NCI-H2081 (cell line): Measurements from ENCODE around the gene DOCK11.

Experiments
- DNase-seq, 2 experiments: peaks; one replicate each; lab custom pipeline; 2025; lab: John Stamatoyannopoulos, UW

Gene DOCK11

DNA sequence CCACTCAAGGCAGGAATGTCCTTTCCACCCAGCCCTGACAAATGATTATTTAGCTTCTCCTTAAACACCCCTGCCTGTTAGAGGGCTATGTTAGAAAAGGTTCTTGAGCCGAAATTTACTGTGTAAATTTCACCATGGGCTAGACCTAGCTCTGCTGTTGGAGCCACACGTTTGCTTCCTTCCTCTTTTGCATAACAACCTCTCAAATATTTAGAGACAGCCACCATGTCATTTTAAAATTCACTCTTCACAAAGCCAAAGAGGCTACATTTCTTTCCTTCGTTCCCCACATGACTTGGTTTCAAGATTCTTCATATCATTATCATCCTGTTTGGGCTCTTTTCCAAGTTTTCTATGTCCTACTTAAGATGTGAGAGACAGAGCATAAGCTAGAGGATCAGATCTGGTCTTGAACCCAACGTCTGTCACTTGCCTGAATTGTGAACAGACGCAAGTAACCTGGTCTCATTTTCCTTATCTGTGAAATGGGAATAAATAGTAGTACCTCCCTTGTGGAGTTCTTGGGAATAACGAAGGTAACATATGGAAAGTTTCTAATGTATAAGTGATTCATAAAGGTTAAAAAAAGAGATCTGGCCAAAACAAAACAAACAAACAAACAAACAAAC, 6.7 kb downstream of the DOCK11 start:
- no peak for DNase-seq

DNA sequence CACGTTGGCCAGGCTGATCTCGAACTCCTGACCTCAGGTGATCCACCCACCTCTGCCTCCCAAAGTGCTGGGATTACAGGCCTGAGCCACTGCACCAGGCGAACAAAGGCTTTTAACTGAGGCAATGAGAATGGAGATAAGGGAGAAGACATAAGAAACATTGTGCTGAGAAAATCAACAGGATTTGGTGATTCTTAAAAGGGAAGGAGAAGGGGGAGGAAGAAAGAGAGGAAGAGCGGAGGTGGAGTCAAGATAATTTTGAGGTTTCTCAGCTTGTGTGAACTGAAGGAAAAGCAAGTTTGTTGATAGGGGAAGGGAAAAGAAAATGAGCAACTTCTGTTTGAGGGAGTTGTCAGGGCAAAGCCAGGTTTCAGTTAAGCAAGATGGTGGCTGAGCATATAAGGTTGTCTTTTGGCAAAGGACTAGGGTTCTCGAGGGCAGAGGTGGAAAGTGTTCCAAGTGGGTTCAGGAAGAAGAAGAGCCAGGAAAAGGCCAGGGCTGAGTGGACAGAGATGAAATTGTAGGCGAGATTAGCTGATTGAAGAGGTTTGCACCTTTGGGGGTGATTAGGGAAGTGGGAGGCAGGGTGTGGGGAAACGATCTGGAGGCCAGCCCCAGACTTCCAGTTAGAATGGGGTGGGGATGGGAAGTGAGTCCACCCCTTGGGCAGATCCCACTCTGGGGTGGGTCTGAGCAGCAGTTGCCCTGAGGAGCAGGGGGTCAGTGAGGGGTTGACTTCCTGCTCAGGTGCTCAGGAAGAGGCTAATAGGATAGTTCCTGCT, 7.8 kb downstream of the DOCK11 start:
- DNase-seq, result no peak

DNA sequence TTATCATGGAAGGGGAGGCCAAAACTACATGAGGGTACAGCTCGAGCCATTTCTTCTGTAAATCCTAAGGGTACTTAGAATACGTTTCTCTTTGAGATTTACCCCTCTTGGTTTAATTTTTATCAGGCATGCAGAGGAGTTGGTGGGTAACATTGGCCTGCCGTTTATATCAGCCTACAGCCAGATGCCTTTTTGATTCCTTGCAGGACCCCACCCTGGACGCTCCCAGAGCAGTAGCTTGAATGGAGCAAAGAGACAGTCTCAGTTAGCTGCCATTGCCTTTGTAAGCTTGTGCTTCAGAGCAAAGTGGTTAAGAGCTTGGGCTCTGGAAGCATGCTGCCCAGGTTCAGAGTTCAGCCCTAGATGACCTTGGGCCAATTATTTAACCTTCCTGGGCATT, 9.0 kb downstream of the DOCK11 start:
- DNase-seq, result no peak

- DNase-seq, result no peak
These were observed 11.3 kb downstream of the DOCK11 start for GRCh38 chrX:118506805-118507480.

GRCh38 chrX:118507766-118508165, 12.2 kb downstream of the DOCK11 start:
- no peak for DNase-seq

DNA sequence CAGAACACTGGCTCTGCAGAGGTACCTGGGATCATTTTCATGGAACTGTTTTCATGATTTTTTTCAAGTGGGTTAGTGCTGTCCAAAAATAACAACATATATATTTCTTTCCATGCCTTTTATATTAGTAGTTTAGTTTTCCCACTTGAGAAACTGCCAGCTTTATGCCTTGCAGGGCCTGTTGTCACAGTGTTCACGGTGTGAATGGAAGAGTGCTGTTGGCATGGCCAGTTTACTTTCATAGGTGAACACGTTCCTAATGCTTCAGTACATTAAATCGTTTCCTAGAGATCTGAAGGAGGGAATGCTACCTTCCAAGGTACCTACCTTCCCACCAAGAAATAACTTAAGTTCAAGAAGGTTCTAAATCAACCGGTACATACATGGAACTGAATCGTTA, 12.6 kb downstream of the DOCK11 start:
- DNase-seq, result no peak

DNA sequence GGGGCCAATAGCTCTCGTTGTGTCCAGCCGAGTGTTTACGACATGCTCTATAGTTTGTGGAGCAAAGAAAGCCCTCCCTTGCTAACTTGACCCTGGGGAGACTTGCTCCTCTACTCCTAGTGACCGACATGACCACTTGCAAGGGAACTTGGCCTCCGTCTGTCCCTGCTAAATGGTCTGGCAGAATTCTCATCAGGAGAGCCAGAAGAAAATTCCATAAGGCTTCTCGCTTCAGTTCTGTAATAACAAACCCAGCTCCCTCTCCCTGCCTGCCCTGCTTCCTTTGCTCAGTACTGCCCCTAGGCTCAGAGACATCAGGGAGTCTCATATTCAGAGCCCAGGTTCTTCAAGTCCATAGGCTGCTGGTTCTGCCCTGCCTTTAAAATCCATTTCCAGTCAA, 13.0 kb downstream of the DOCK11 start:
- DNase-seq, result no peak

- no peak for DNase-seq
These were observed 14.5 kb downstream of the DOCK11 start for GRCh38 chrX:118510111-118510510.

DNA sequence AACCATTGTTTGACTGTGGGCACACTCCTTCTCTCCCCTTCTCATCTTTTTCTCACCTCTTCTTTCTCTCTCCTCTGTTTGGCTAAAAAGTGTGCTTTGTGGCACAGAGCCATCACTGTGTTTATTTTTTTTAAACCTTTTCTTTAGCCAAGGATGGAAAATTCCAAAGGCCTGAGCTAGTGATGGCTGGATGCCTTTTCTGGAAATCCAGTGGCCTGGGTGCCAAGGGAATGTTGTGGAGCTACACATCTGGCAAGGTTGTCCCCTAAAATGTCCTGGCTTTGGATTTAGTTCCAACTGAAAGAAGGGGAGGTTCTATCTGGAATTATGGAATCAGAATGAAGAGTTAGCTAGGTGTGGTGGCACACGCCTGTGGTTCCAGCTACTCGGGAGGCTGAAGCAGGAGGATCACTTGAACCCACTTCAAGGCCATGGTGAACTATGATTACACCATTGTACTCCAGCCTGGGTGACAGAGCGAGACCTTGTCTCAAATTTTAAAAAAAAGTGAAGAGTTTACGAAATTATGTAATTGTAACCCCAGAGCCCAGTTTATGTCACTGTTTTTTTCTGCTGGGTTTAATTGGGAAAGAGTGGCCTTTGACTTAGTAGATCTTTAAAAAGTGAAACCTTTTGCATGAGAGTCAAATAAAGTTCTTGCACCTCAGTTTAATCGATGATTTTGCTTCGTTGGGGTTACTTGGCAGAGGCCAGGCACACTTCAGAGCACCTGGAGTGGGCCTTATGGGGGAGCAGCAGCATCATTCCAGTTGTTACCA, 17.7 kb downstream of the DOCK11 start:
- DNase-seq, result no peak

DNA sequence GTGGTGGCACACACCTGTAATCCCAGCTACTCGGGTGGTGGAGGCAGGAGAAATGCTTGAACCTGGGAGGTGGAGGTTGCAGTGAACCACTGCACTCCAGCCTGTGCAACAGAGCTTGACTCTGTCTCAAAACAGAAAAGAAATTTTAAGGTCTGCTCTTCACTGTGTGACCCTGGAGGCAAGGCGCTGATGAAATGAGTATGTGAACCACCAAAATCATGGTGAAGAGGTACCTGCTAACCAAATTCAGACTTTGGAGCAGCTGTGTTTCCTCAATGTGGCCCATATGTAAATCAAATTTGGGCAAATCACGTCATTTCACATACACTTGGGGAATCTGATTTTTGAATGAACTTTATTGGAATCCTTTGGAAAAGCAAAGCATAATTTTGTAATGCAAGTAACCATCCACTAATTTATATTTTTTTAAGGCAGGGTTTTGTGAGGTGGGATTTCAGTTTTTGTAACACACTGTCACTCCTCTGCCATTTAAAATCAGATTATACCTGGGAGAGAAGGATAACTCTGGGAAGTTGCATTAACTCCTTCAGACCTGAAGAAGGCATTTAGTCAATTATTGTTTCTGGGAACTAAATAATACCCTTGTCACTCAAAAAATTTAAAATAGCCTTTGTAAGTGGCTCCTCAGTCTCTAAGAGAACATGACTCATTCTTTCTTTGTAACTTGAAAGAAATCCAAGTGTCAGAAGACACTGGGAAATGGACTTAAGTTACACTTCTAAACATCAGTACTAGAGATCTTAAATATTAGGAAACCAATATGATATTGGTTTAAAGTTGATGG, 24.0 kb downstream of the DOCK11 start:
- DNase-seq, result no peak

DNA sequence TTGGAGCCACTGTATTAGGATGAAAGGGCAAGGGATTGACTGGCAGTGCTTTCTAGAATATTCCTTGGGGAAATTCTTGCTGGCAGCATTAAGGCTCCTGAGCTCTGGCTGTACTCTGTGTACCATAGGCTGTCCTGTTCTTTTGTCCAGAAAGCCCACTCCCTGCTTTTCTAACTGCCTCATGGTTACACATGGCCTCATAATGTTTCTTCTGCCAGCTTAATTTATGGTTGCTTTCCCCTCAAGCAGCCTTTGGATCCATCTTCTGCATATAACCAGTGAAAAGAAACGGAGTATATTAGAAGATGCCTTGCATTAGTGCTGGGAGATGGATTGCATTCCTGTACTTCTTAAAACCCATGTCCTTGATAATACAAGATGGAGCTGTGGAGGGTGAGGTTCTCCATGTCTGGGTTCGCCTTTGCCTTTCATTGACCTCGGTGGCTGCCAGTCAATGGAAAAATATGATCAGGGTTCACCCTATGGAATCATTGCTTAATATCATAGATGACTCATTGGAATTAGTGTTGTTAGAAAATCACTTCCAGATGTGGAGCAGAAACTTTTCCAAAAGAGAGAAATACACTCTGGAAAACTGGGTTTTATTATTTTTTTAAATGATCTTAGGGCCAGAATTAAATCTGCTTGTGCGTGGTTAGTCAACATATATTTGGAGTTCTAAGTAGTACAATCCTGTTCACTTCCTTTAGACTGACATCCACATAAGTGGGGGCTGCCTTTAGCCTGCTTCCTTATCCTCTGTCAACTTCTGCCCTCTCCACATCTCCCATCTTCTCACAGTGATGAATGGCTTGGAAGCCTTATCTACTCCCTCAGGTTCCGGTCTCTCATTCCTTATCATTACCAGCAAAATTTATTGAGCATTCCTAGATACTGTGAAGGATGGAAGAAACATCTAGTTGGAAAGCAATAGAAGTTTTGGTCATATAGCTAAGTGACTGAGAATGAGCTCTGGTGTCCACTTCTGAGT, 24.9 kb downstream of the DOCK11 start:
- no peak for DNase-seq

- no peak for DNase-seq
These were observed 25.8 kb downstream of the DOCK11 start for GRCh38 chrX:118521435-118521834.

- DNase-seq, result no peak
These were observed 26.8 kb downstream of the DOCK11 start for GRCh38 chrX:118522230-118522926.

DNA sequence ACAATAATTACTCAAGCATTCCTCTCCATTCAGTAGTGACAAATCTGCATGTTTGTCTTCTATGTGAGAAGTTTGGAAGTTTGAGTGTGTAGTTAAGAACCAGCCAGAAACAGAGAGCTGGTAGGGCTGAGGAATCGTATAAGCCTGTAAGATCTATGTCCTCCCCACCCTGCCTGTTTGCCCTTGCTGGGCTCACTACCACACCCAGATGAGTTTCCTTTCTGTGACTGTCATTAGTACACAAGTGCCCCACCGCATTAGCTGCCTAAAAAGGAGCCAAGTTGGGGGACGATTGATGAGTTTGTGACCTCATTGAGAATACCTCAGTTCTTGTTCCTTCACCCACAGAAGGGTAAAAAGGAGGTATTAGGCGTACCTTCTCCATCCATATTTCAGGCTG, 28.3 kb downstream of the DOCK11 start:
- no peak for DNase-seq

GRCh38 chrX:118524344-118524743, 28.7 kb downstream of the DOCK11 start:
- DNase-seq, result no peak

GRCh38 chrX:118525174-118525730, 29.6 kb downstream of the DOCK11 start:
- DNase-seq, result no peak

DNA sequence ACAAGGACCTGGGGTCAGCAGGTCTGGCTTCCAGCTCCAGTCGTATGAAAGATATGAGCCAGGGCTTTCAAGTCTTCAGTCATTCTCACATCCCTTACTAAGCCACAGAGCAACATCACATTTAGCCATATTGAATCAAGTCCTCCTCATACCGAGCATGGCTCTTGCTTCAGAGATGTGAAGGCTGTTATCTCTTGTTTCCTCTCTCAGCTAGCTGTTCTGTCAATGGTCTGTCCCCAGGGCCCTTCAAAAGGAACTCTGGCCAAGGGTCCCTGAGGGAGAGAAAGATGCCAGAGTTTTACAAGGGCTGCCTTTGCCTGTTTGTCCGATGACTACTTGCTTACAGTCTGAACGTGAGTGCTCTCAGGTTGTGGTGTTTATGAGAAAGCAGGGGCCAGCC, 30.5 kb downstream of the DOCK11 start:
- no peak for DNase-seq

- DNase-seq, result no peak
These were observed 32.6 kb downstream of the DOCK11 start for GRCh38 chrX:118528071-118528737.
